Right cardiac atrium (tissue), 5 donors: Measurements from ENCODE around the gene NR2F6. TPM values are rescaled to one million over a fixed set of nuclear protein-coding genes. Genes with fewer than 3 reads are reported as not detected.

Source experiments
- ATAC-seq, 2 donors: fragments of 200-7000 bp; cut with Tn5 transposase; one replicate each; pipeline versions ENCODE4 v1.8.0 to v1.9.1; 2020; ENCODE audit warnings: moderate library complexity in 2 of 2, mild to moderate bottlenecking in 1 of 2
- DNase-seq, 3 donors: peaks; one replicate each; pipeline ENCODE4 v3.0.0-alpha.2; 2020
- H3K27ac ChIP-seq: one replicate; pipeline ENCODE4 v1.5.1; 2013; ENCODE audit warnings: mild to moderate bottlenecking, low read length, control low read depth, moderate library complexity
- H3K27me3 ChIP-seq: one replicate; pipeline ENCODE4 v1.6.1; 2013; ENCODE audit not compliant: control insufficient read depth, insufficient read depth
- H3K4me1 ChIP-seq: one replicate; pipeline ENCODE4 v1.6.1; 2013; ENCODE audit warnings: low read length; ENCODE audit not compliant: control insufficient read depth, insufficient read depth
- H3K4me3 ChIP-seq: one replicate; pipeline ENCODE4 v1.5.1; 2013; ENCODE audit warnings: low read length, control low read depth
- H3K9me3 ChIP-seq: one replicate; pipeline ENCODE4 v1.6.1; 2013; ENCODE audit warnings: low read length; ENCODE audit not compliant: control insufficient read depth
- WGBS: extraction: QIAGEN DNeasy Blood & Tissue Kit; methylation state at CpG from one replicate; pipeline ENCODE4 v1.1.7; 2013; 5-methylcytosine and 5-hydroxymethylcytosine counted together
- intact Hi-C, 4 donors: fragments of 100-400 bp; cut with DNase I; formaldehyde crosslinking; loops; one replicate each; pipeline versions ENCODE4 v1.11.0 to v1.14.0; 2022 to 2023
- polyA plus RNA-seq: library from polyadenylated mRNA; stranded (reverse); fragments of 200-250 nt; gene quantifications from one replicate; pipeline ENCODE4 v1.2.3, GENCODE V29; 2013
- total RNA-seq, 4 donors: library from RNA; stranded (reverse); fragmentation: NEBNext Ultra II Directional; extraction: Animal tissue kit (Norgen Biotek cat#: 25700); gene quantifications; one replicate each; pipeline ENCODE4 v1.2.1, GENCODE V29; 2021
- donor health status: healthy with polysubstance abuse.
- donor health status: DM: no; HTN: yes; CAD: no.
- donor health status: DM: no; HTN: no; CAD: no.
- donor health status: DM: no; HTN: yes; CAD: no; lungs with severe emphysema.
- donor health status: DM: yes; HTN: yes; CAD: no.

Gene NR2F6
- total and polyA plus RNA-seq, 5 donors: 28.6 to 57.5 (median 45.1) TPM

DNA sequence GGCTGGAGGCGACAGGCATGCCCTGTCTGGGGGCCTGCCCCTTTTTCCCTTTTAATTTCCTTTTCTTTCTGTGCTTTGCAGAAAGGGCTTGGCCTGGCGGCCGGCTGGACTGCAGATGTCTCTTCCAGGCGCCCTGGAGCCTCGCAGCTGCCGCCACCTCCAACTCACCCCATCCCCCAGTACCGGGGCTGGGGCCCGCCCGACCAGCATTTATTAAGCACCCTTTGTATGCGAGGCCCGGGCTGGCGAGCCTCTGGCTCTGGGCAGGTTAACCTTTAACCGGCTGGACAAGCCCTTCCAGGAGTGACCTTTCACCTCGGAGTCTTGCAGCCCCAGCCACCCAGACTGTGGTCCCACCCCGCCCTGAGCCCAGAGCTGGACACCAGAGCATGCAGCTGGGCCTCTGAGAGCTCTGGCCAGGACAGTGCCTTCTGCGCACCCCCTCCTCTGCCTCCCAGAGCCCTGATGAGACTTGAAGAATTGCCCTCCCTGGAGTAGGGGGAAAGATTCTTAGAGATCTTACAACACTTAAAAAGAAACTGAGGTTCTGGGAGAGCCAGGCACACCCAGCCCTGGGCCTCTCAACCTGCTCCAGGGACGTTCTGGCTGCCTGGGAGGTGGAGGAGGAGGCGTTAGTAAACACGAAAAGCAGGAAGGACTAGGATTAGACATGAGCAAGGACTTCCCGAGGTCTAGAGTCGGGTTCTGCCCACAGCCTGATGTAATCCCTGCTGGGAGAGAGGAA lies 1.1 kb upstream of the NR2F6 start:
- ATAC-seq: peak; percentile 3 to 22
- 14% methylated on average over 21 of the region's 21 CpGs for WGBS
- peak overlapping the region; percentile 88 for H3K4me3 ChIP-seq
- H3K4me1 ChIP-seq: peaks cover 3% of the 10 kb centered on the region
- H3K27me3 ChIP-seq: no peaks in the 10 kb centered on the region
- DNase-seq: peak; percentile 49 to 85 (median 79)
- no peaks in the 10 kb centered on the region for H3K9me3 ChIP-seq
- intact Hi-C loops: no loop called here
- peak overlapping the region; percentile 74 for H3K27ac ChIP-seq

DNA sequence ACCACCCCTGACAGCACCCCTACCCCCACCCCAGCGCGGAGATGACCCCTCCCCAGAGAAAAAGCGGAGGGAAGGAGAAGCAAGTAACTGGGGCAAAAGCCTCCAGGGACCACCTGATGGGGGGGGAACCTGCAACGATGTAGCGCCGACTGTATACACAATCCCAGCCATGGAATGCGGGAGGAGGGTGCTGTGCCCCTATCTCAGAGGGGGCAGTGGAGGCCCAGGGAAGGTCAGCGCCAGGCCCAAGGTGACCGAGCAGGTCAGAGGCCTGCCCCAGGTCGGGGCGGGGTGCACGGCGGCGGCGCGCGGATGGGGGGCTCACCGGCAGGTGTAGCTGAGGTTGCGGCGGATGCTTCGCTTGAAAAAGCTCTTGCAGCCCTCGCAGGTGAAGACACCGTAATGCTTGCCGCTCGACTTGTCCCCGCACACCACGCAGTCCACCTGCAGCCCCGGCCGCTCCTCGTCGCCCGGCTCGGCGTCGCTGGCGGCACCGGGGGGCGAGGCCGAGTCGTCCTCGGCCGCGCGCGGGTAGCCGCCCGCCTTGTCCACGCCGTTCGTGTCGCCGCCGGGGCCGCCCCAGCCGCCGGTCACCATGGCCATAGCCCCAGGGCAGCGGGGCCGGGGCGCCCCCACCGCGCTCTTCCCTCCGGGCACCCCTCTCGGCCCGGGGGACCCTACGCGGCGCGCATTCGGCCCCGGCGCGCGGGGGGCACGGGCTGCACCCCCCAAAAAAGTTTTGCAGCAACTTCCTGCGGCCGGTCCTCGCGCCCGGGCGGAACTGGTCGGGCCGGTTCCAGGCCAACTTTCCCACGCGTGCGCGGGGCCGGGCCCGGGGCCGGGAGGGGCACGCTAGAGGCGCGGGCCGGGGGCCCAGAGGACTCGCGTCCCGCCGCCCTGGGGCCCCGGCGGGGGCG lies 843 bp downstream of the NR2F6 start:
- Histone ChIP-seq H3K4me1 (peaks cover 3% of the 10 kb centered on the region), H3K4me3 (peak overlapping the region; percentile 88), H3K9me3 (no peaks in the 10 kb centered on the region), H3K27ac (peak overlapping the region; percentile 73), H3K27me3 (no peaks in the 10 kb centered on the region)
- WGBS: under 1% methylated on average over 100 of the region's 100 CpGs
- ATAC-seq (no peak), DNase-seq (peak; percentile 56 to 84 (median 78))
- intact Hi-C loops: no loop called here

DNA sequence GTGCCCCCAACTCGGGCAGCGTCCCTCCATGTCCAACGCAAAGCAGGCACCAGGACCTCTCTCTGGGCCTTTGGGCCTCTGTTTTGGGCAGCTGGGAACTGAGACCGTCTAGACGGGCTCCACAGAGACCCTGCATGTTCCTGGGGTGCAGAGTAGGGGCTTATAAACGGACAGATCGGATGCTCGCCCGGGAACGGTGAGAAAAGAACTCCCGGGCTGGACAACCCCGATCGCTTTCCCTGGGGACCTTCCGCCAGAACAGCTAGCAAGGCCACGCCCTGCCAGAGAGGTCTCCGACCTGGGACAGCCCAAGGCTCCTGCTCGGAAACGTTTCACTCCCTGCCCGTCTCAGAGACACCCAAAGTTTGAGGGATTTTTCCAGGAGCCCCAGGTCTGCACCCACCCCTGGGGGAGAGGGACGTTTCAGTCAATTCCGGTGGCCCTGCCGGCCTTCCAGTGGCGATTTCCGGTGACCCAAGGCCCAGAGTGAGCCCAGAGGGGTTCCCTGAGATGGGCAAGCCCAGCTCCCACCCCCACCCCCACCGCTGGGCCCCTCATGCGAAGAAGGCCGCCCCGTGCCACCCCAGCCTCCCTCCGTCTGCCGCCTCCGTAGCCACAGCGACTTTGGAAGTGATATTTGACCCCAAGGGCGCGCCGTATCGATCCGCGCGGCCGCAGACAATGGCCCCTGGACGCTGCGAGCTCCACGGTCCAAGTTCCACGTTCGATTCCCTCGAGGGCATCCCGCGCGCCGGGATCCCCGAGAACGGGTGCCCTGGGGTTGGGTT lies 1.7 kb downstream of the NR2F6 start:
- Histone ChIP-seq H3K4me1 (peaks cover 3% of the 10 kb centered on the region), H3K4me3 (peak overlapping the region; percentile 88), H3K27ac (peak overlapping the region; percentile 73), H3K27me3 (no peaks in the 10 kb centered on the region), H3K9me3 (no peaks in the 10 kb centered on the region)
- DNase-seq (peak; percentile 83 to 90 (median 86)), ATAC-seq (peak; percentile 20 to 43)
- intact Hi-C loops: no loop called here
- 9% methylated on average over 52 of the region's 52 CpGs for WGBS

DNA sequence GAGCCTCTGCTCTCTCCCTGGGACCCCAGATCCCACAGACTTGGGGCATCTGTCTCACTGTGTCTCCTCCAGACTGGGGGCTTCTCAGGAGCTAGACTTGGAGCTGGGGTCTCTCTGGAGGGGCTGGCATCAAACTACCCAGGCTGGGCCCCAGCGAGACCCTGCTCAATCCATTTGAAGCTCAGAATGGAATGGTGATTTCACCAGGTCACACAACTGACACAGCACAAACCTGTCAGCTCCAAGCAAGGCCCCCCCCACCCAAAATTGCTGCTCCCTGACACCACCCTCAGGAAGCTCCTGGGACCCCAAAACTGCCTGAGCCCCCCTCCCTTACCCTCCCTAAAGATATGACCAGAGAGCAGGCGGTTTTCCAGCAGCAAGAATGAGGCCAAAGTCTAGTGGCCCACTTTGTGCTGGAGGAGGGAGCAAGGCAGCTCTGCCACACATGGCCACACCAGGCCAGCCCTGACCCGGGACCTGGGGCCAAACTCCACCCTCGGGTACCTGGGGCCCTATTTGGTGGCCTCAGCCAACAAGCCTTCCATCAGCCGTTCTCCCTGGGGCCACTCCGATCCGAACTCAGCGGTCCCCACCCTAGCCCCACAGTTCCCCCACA lies 2.4 kb downstream of the NR2F6 start:
- DNase-seq (peak in 2 of 3 donors; percentile 33 to 56), ATAC-seq (no peak)
- Histone ChIP-seq H3K9me3 (no peaks in the 10 kb centered on the region), H3K4me3 (peak overlapping the region; percentile 88), H3K27me3 (no peaks in the 10 kb centered on the region), H3K27ac (peak overlapping the region; percentile 73), H3K4me1 (peaks cover 3% of the 10 kb centered on the region)
- intact Hi-C loops: no loop called here
- 31% methylated on average over 8 of the region's 8 CpGs for WGBS

DNA sequence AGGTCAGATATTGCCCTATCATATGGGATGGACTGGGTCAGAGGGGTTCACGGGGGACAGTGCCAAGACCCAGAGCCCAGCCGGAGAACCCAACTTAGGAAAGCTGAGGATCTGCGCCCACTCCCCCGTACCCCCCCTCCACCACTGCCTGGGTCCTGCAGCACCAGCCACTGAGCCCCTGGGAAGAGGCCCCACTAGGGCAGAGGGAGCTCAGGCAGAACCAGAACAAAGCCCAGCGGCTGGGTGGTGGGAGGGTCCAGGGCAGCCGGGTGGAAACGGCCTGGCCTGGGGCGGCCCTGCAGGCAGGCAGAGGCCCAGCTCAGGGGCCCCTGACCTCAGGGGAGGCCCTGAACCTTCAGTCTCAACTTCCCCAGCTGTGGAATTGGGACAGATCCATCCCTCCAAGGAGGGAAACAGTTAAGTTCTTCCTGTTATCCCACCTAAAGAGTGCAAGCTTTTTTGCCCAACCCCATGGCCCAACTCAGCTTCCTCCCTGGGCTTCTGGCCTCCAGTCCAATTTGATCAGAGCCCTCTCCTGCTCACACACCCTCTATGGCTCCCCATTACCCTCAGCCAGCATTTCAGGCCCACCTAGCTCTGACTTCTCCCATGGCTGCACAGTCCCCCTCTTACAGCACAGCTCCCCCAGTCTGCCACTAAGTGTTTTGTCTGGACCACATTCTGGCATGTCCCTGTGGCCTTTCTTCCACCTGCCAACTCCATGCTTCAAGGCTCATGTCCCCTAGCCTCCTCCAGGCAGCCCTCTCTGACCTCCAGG lies 3.1 kb downstream of the NR2F6 start:
- no peak for DNase-seq
- intact Hi-C loops: no loop called here
- Histone ChIP-seq H3K4me3 (no peak overlapping the region), H3K9me3 (no peaks in the 10 kb centered on the region), H3K27ac (peak overlapping the region; percentile 1), H3K4me1 (peaks cover 3% of the 10 kb centered on the region), H3K27me3 (no peaks in the 10 kb centered on the region)
- ATAC-seq: no peak
- 56% methylated on average over 8 of the region's 8 CpGs for WGBS

DNA sequence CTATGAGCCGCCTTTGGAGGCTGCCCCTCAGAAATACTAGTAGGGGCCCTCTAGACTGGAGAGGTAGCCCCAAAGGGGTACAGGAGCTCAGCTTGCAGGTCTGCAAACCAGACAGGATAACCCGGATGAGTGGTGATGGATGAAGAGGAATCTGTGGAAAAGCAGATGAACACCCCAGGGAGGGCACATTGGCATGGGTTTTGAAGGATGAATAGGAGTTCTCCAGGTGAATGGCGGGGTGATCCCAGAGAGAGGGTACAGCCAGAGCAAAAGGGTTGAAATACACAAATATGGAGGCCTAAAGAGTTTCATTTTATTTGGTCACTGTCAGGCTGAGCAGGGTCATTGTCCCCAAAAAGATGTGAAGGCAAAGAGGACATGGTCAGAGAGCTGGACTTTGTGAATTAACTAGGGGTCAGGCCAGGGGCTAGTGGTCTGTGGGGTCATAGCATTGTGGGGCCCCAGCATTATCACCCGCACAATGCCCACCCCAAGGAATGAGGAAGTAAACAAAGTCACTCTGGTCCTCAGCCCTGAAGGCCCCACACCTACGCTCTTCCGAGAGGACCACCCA lies 4.8 kb downstream of the NR2F6 start:
- H3K4me3 ChIP-seq: no peak overlapping the region
- intact Hi-C loops: no loop called here
- no peaks in the 10 kb centered on the region for H3K9me3 ChIP-seq
- WGBS: 97% methylated on average over 6 of the region's 6 CpGs
- H3K27me3 ChIP-seq: no peaks in the 10 kb centered on the region
- ATAC-seq (no peak), DNase-seq (no peak)
- peaks cover 1% of the 10 kb centered on the region for H3K4me1 ChIP-seq
- H3K27ac ChIP-seq: no peak overlapping the region

DNA sequence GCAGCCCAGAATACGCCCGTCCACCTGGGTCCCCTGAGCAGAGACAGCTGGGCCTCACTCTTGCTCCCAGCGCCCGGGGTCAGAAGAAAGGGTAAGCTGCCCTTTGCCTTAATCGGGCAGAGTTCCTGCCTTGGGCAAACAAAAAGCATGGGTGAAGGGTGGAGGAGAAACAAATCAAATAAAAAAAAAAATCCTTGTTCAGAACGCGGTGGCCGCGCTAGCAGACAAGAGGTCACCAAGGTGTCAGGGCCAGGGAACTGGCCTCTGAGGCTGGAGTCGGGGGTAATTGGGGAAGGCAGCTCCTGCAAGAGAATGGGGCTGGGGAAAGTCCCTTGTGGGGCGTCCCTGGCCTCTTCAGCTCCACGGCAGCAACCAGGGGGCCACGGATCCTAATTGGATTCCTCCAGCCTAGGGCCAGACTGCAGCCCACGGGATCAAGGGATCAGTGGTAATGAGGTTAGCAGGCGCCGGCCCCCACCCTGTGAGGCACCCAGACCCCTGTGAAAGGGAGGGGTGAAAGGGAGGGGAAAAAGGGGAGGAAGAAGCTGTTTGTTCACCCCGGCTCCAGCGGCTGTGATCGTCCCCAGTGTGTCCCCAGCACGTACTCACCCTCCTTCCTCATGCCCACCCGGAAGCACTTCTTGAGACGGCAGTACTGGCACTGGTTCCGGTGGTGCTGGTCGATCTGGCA lies 5.5 kb downstream of the NR2F6 start:
- H3K9me3 ChIP-seq: no peaks in the 10 kb centered on the region
- no peak for DNase-seq
- intact Hi-C loops: no loop called here
- H3K27ac ChIP-seq: no peak overlapping the region
- WGBS: 73% methylated on average over 24 of the region's 24 CpGs
- no peak for ATAC-seq
- H3K27me3 ChIP-seq: no peaks in the 10 kb centered on the region
- H3K4me3 ChIP-seq: no peak overlapping the region
- H3K4me1 ChIP-seq: peaks cover 1% of the 10 kb centered on the region

DNA sequence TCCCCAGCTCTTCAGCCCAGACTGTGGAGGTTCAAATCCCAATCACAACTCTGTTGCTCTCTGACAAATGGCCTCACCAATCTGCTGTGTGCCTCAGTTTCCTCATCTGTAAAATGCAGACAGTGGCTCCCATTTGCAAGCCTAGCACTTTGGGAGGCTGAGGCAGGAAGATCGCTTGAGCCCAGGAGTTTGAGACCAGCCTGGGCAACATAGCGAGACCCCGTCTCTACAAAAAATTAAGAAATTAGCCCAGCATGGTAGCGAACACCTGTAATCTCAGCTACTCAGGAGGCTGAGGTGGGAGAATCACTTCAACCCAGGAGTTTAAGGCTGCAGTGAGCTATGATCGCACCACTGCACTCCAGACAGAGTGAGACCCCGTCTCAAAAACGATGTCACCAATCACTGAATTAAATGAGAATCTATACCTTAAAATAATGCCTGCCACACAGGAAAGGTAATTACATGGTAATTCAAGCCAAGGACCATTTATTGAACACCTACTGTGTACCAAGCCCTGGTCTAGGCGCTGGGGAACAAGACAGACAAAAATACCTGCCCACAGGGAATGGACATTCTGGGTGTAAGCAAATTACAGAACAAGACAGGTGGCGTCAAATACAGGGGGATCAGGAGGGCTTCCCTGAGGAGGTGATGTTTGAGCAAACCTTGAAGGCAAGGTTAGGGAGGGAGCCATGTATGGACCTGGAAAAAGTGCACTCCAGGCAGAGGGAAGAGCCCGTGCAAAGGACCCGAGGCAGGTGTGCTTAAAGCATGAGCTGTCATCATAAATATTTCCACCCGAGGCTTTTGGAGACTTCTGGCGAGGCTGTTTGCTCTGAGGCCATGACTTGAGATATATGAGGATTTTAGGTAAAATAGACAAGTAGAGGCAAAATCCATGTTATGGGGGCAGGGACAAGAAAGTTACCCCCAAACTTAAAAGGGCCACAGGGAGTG lies 7.7 kb downstream of the NR2F6 start:
- DNase-seq: no peak
- no peaks in the 10 kb centered on the region for H3K27me3 ChIP-seq
- WGBS: 90% methylated on average over 13 of the region's 13 CpGs
- intact Hi-C loops: no loop called here
- no peak for ATAC-seq
- H3K4me3 ChIP-seq: no peak overlapping the region
- H3K9me3 ChIP-seq: no peaks in the 10 kb centered on the region
- no peak overlapping the region for H3K27ac ChIP-seq
- H3K4me1 ChIP-seq: peaks cover 1% of the 10 kb centered on the region
